HG03378 (cell line): ENCODE results near the gene DCST2.

Experiments used
- ATAC-seq: cut with Tn5 transposase; IDR thresholded peaks from one replicate; pipeline ENCODE4 v1.9.1; 2021; ENCODE audit warnings: mild to moderate bottlenecking, moderate library complexity; ENCODE audit not compliant: unreplicated experiment

DCST2 gene

DNA sequence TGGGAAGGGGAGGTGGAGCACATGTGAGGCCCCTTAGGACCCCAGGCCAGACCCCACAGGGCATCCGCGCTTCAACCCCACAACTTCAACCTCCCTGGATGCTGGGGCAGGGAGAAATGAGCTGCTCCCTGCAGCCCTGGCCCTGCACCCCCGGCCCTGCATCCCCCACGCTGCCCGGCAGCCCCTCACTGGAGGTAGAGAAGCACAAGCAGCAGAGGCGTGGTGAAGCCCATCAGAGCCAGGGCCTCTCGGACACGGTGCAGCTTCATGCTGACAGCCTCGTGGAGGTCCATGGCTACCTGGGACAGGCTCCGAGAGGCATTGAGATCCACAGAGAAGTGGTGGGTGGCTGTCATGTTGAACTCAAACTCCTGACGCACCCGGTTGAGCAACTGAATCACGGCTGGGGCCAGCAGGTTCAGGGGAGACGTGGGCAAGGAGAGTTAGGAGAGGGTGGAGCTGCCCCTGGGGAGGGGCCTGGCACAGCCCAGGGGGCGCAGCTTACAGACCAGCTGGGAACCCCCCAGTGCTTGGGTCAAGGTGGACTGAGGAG, 3.3 kb downstream of the DCST2 start:
- no peak for ATAC-seq

DNA sequence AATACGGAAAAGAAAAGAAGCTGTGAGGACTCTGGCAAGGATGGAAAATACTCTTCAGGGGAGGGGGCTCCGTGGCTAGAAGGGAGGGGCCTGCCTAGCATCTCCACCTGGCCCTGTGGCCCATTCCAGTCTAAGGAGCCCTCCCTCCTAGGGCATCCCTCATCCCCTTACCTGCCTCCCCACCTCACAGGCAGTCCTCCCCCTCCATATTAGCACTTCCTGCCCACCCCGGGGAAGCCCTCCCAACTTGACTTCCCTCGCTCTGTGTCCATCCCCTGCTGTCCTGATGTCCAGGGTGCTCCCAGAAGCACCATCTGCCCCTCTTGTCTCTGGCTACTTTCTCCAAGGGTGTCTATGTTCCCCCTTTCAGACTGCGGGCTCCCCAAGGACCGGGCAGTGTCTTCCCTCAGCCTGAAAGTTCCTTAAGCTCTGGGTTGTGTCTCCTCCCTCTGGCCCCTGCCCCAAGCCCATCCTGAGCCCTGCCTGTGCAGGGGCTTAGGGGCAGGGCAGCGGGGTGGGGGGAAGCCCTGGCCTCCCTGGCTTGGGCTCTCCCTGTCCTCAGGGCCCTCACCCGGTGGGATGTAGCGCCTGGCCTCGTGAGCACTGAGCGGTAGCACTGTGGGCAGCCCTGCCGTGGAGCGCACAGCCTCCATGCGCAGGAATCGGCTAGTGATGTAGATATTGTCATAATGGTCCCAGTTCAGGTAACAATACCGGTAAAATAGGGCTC, 3.9 kb downstream of the DCST2 start:
- no peak for ATAC-seq

DNA sequence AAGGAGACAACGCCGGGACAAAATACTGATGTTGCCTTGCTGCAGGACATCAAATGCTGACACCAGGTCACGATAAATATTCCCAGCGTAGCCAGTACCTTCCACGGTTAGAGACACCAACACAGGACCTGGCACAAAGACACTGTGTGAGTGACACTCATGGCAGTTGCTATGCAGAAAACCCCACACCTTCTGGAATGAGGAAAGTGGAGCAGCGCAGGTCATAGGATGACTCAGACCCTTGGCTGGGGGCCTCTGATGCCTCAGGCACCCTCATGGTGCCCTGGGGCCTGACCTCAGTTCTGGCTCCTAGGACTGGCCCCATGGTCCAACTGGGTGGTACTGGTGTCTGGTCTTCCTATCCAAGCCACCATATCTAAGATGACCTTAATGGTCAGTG, 7.0 kb downstream of the DCST2 start:
- ATAC-seq, result no peak

DNA sequence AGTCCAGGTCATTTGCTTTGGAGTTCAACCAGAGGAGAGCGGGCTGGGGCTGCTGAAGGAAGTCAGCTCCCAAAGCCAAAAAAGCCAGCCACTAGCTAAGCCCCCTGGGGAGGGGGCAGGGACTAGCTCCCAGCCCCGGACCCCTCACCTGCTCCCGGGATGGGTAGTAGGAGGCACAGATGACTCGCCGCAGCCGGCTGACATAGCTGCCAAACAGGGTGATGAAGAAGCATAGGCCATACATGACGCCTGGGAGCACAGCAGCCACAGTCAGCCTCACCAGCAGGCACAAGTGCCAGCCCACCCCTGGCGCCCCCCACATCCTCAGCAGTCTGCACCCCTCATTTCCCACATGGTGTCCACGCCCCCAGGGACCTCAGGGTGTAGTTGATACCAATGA, 7.4 kb downstream of the DCST2 start:
- no peak for ATAC-seq

DNA sequence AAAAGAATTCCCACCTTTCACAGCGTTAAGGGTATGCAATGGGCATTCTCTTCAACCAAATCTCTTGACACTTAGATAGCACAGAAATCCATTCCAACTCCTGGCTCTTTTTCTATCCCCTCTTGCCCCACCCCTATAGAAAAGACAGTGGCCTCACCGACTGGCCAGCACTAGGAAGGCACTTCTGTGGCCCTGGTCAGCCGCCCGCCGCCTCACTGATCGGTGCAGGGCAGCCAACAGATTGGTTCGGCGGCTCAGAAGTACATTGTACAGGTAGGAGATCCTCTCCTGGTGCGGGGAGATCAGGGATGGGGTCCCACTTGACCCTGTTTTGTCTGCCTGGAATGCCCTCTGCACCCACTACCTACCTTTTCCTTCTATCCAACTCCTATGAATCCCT, 9.3 kb downstream of the DCST2 start:
- ATAC-seq, result no peak

DNA sequence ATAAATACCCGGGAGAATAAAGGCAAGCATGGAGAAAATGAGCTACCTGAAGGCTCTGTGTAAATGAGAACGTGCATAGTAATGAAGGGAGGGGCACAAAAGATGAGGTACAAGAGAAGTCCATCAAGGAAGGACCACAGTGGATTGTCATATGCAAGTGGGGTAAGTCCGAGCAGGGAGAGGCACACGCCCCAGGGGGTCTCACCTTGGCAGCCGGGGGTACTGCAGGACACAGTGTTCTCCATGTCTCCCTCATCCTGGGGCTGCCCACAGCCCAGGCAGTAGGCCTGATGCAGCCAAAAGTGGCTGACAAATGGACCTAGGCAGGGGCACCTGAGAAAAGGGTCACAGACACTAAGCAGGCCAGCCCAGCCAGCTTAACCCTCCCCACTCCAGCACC, 10.0 kb downstream of the DCST2 start:
- ATAC-seq, result no peak

DNA sequence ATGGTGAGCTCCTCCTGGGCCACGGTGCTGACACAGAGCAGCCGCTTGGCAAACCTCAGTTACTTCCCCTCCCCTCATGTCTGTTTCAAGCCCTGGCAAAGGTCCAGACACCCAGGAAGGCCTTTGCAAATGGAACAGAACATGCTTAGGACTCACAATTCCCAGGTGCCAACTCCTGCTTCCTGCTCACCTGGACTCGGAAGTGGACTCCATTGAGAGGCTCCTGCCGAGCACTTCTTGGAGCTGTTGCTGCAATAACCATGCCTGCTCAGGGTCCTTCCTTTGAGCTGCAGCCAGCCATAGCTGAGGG, 10.7 kb downstream of the DCST2 start:
- ATAC-seq, result no peak

GRCh38 chr1:155022136-155022926, 11.2 kb downstream of the DCST2 start:
- ATAC-seq, result no peak

- ATAC-seq, result no peak
Measured at GRCh38 chr1:155019377-155020245, 14.0 kb downstream of the DCST2 start.

DNA sequence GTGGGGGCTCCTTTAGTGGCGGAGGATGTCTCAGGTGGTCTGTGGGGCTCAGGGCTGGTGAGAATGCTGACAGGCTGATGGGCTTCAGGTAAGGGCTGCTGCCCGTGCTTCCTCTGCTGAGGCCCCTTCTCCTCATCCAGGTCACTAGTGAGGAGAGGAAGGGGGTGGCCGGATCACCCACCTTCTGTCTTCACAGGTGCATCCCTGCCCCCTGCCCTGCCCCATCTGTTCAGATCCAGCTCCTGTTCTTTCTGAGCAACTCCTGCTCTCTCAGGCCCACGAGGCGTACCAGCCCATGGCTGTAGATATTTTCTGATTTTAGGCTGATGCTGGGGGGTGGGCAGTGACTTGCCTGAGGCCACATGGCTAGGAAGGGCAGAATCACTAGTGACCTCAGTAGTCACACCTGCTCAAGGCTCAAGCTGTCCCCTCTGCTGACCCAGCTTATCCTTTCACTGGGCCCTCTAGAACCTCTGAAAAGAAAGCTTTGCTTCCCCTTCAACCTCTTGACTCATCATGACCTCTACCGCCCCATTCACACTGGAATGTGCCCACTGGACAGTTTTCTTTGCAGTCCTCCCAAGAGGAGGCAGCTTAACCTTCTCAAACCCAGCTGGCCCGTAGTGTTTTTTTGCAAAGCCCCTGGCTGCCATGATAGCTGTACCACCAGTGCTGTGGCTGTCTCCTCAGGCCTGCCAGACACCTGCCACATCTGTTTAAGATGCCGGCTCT, 14.8 kb downstream of the DCST2 start:
- no peak for ATAC-seq

GRCh38 chr1:155017946-155018316, 15.7 kb downstream of the DCST2 start:
- no peak for ATAC-seq

- ATAC-seq, result no peak
Measured at GRCh38 chr1:155017041-155017945, 16.3 kb downstream of the DCST2 start.

DNA sequence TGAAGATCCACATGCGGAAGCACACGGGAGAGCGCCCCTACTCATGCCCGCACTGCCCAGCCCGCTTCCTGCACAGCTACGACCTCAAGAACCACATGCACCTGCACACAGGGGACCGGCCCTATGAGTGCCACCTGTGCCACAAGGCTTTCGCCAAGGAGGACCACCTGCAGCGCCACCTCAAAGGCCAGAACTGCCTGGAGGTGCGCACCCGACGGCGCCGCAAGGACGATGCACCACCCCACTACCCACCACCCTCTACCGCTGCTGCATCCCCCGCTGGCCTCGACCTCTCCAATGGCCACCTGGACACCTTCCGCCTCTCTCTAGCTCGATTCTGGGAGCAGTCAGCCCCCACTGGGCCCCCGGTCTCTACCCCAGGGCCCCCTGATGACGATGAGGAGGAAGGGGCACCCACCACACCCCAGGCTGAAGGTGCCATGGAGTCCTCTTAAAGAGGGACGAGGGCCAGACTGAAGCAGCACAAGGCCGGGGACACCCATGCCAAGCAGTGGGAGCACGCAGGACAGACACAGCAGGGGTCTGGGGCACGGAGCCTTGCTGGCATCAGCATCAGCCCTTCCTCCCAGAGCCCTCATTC, 17.2 kb downstream of the DCST2 start:
- ATAC-seq, result no peak

GRCh38 chr1:155015527-155016230, 17.9 kb downstream of the DCST2 start:
- ATAC-seq, result no peak

GRCh38 chr1:155014709-155015508, 18.7 kb downstream of the DCST2 start:
- ATAC-seq, result no peak

GRCh38 chr1:155013632-155014031, 19.9 kb downstream of the DCST2 start:
- no peak for ATAC-seq

GRCh38 chr1:155012776-155013602, 20.6 kb downstream of the DCST2 start:
- ATAC-seq, result no peak
